WERI-Rb-1 (cell line): ENCODE measurements around the gene NMNAT3.
A peak's percentile ranks its signal among the peaks of the same experiment; 100 is the strongest.

Experiments
- DNase-seq: peaks from one replicate; pipeline ENCODE4 v3.0.0-alpha.2; 2020
- H3K27ac ChIP-seq: fragments of 250-450 bp; sonication (Bioruptor Pico); 2 replicates; pipeline ENCODE4 v1.5.1; 2020; ENCODE audit warnings: mild to moderate bottlenecking, moderate library complexity
- H3K27me3 ChIP-seq: fragments of 250-450 bp; sonication (Bioruptor Pico); 2 replicates; pipeline ENCODE4 v1.5.1; 2021; ENCODE audit warnings: mild to moderate bottlenecking, low read depth, moderate library complexity; ENCODE audit not compliant: insufficient read depth, severe bottlenecking
- H3K36me3 ChIP-seq: fragments of 250-450 bp; sonication (Bioruptor Pico); 2 replicates; pipeline ENCODE4 v1.5.1; 2020; ENCODE audit warnings: mild to moderate bottlenecking, moderate library complexity
- H3K4me3 ChIP-seq: 2 replicates; pipeline ENCODE4 v1.5.1; 2011; ENCODE audit warnings: low read depth, mild to moderate bottlenecking, control low read depth, low read length
- H3K9me3 ChIP-seq: fragments of 250-450 bp; sonication (Bioruptor Pico); 2 replicates; pipeline ENCODE4 v1.5.1; 2021; ENCODE audit warnings: mild to moderate bottlenecking, moderate library complexity; ENCODE audit not compliant: severe bottlenecking
- TF ChIP-seq, protein P1 (sequence below): IDR thresholded peaks from 2 replicates; pipeline ENCODE4 v1.5.1; 2011; ENCODE audit warnings: low read depth, mild to moderate bottlenecking, control low read depth, inconsistent platforms, low read length

The NMNAT3 gene

GRCh38 chr3:139694542-139694941 is 16.8 kb upstream of the NMNAT3 start:
- no peaks in the 10 kb centered on the region for H3K9me3 ChIP-seq
- TF ChIP-seq, protein P1, sequence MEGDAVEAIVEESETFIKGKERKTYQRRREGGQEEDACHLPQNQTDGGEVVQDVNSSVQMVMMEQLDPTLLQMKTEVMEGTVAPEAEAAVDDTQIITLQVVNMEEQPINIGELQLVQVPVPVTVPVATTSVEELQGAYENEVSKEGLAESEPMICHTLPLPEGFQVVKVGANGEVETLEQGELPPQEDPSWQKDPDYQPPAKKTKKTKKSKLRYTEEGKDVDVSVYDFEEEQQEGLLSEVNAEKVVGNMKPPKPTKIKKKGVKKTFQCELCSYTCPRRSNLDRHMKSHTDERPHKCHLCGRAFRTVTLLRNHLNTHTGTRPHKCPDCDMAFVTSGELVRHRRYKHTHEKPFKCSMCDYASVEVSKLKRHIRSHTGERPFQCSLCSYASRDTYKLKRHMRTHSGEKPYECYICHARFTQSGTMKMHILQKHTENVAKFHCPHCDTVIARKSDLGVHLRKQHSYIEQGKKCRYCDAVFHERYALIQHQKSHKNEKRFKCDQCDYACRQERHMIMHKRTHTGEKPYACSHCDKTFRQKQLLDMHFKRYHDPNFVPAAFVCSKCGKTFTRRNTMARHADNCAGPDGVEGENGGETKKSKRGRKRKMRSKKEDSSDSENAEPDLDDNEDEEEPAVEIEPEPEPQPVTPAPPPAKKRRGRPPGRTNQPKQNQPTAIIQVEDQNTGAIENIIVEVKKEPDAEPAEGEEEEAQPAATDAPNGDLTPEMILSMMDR: no peak
- no peak overlapping the region for H3K27ac ChIP-seq
- H3K36me3 ChIP-seq: no peaks in the 10 kb centered on the region
- no peak overlapping the region for H3K4me3 ChIP-seq
- H3K27me3 ChIP-seq: no peaks in the 10 kb centered on the region
- no peak for DNase-seq

DNA sequence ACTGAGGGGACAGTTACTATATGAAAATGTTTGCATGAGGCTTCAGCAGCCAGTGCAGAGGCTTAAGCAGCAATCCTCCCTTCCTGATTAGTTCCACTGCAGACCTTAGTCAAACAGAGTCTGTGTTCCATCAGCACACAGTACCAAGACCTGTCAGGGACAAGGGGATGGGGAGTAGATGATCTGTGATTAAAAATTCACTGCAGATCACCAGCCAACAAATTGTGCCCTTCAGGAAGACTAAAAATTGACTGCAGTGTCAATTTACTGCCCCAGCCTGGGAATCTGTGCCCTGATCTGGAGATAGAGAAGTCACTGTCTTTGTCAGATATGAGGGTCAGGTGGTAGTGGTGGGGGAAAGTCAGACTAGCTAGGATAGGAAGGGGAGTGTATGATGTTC is 13.8 kb upstream of the NMNAT3 start:
- no peak overlapping the region for H3K4me3 ChIP-seq
- DNase-seq: no peak
- no peak overlapping the region for H3K27ac ChIP-seq
- TF ChIP-seq, protein P1: no peak
- H3K36me3 ChIP-seq: no peaks in the 10 kb centered on the region
- no peaks in the 10 kb centered on the region for H3K27me3 ChIP-seq
- H3K9me3 ChIP-seq: no peaks in the 10 kb centered on the region

DNA sequence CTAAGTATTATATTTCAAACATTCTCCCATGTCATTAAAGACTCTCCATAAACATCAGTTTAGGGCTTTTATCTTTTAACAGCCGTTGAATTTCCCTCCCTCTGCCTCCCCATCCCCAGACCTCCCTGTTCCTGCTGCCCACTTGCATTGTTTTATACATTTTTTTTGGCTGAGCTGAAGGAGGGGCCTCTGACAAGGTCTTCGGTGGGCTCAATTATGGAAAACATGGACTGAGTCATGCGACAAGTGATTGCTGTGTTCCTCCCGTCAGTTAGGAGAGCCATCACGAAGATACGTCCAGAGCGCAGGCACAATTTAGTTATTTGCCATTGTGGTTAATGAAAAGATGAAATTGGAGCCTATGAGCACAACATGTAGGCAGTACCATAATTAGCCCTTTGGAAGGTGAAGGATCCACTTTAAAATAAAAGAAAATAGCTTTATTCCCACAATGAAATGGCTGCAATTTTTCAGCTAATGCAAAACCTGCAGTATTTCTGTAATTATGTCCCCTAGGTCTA is 12.0 kb upstream of the NMNAT3 start:
- TF ChIP-seq, protein P1: no peak
- no peaks in the 10 kb centered on the region for H3K36me3 ChIP-seq
- H3K27ac ChIP-seq: no peak overlapping the region
- H3K27me3 ChIP-seq: no peaks in the 10 kb centered on the region
- no peaks in the 10 kb centered on the region for H3K9me3 ChIP-seq
- no peak for DNase-seq
- H3K4me3 ChIP-seq: no peak overlapping the region

DNA sequence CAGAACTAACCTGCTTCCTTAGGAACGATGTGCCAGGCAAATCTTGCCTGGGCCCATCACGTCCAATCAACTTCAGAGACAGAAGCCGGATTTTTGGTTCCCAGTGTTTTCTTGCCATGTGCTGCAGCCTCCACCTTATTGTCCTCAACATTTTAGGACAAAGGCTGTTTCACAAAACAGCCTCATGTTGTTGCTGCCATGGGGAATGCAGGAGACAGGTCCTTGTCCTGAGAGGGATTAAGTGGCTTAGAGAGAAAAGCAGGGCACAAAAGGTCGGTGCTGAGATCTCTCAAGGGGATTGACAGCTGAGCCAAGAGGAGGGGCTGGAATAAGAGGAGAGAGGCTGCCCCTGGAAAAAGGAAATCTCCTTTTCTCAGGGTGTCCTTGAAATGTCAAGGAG is 11.3 kb upstream of the NMNAT3 start:
- no peak overlapping the region for H3K4me3 ChIP-seq
- peak; percentile 74 for DNase-seq
- no peak overlapping the region for H3K27ac ChIP-seq
- H3K9me3 ChIP-seq: no peaks in the 10 kb centered on the region
- no peaks in the 10 kb centered on the region for H3K27me3 ChIP-seq
- TF ChIP-seq, protein P1: no peak
- no peaks in the 10 kb centered on the region for H3K36me3 ChIP-seq

GRCh38 chr3:139687431-139687830 is 9.7 kb upstream of the NMNAT3 start:
- H3K36me3 ChIP-seq: no peaks in the 10 kb centered on the region
- no peak for DNase-seq
- no peak overlapping the region for H3K4me3 ChIP-seq
- H3K9me3 ChIP-seq: peaks cover 2% of the 10 kb centered on the region
- H3K27me3 ChIP-seq: no peaks in the 10 kb centered on the region
- TF ChIP-seq, protein P1: no peak
- no peak overlapping the region for H3K27ac ChIP-seq

DNA sequence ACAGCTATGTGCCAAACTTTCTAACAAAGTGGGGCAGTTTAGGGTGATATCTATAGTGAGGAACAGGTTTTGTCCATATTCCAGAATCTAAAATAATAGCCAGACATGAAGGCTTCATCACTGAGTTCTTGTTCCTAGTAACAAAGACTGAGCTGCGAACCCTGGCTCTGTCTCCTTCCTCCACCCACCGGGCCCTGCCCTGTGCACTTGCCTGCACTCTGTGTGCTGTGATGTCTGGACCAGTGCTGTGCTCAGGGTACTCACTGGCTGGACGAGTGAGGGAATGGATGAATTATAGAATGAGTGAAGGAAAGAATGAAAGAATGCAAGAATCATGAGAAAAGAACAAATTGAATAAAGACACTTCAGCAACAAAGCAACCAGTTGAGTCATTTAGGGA is 8.9 kb upstream of the NMNAT3 start:
- Histone ChIP-seq H3K36me3 (no peaks in the 10 kb centered on the region), H3K27ac (no peak overlapping the region), H3K27me3 (no peaks in the 10 kb centered on the region), H3K4me3 (no peak overlapping the region), H3K9me3 (peaks cover 2% of the 10 kb centered on the region)
- TF ChIP-seq, protein P1: no peak
- DNase-seq: no peak
